GM21737 (cell line): ENCODE results near the gene RIPOR3.

Source experiments
- ATAC-seq: cut with Tn5 transposase; IDR thresholded peaks from one replicate; pipeline ENCODE4 v1.9.1; 2021; ENCODE audit warnings: mild to moderate bottlenecking, moderate library complexity; ENCODE audit not compliant: unreplicated experiment

The RIPOR3 gene

GRCh38 chr20:50594231-50594590, 97.1 kb downstream of the RIPOR3 start:
- no peak for ATAC-seq

- no peak for ATAC-seq
Measured at GRCh38 chr20:50593005-50593335, 98.4 kb downstream of the RIPOR3 start.

- ATAC-seq, result no peak
Measured at GRCh38 chr20:50592282-50593004, 98.9 kb downstream of the RIPOR3 start.

GRCh38 chr20:50591233-50591852, 100.0 kb downstream of the RIPOR3 start:
- no peak for ATAC-seq

GRCh38 chr20:50590348-50590664, 101.0 kb downstream of the RIPOR3 start:
- ATAC-seq, result no peak

GRCh38 chr20:50589548-50590347, 101.6 kb downstream of the RIPOR3 start:
- ATAC-seq, result no peak

GRCh38 chr20:50588034-50588736, 103.2 kb downstream of the RIPOR3 start:
- ATAC-seq, result no peak

- ATAC-seq, result no peak
Measured at GRCh38 chr20:50587291-50587961, 103.9 kb downstream of the RIPOR3 start.

GRCh38 chr20:50586531-50587232, 104.7 kb downstream of the RIPOR3 start:
- ATAC-seq, result no peak

- no peak for ATAC-seq
Measured at GRCh38 chr20:50585678-50586077, 105.7 kb downstream of the RIPOR3 start.

GRCh38 chr20:50585214-50585613, 106.1 kb downstream of the RIPOR3 start:
- no peak for ATAC-seq

GRCh38 chr20:50584687-50585086, 106.7 kb downstream of the RIPOR3 start:
- ATAC-seq, result no peak

GRCh38 chr20:50583442-50584150, 107.7 kb downstream of the RIPOR3 start:
- no peak for ATAC-seq

GRCh38 chr20:50582591-50583234, 108.6 kb downstream of the RIPOR3 start:
- ATAC-seq, result no peak

- ATAC-seq, result no peak
Measured at GRCh38 chr20:50582092-50582491, 109.2 kb downstream of the RIPOR3 start.

GRCh38 chr20:50580842-50581544, 110.3 kb downstream of the RIPOR3 start:
- ATAC-seq, result no peak

- ATAC-seq, result no peak
Measured at GRCh38 chr20:50580016-50580747, 111.2 kb downstream of the RIPOR3 start.

GRCh38 chr20:50579511-50579910, 111.8 kb downstream of the RIPOR3 start:
- ATAC-seq, result no peak
